SW 1271 (cell line): ENCODE measurements around the gene ABCG1.

Source experiments
- DNase-seq, 2 experiments: peaks; one replicate each; lab custom pipeline; 2025; lab: John Stamatoyannopoulos, UW

The ABCG1 gene

GRCh38 chr21:42272109-42272962 is 53.4 kb downstream of the ABCG1 start:
- no peak for DNase-seq

GRCh38 chr21:42272984-42273600 is 54.2 kb downstream of the ABCG1 start:
- DNase-seq: no peak

- DNase-seq: no peak
Measured at GRCh38 chr21:42276076-42276475, 57.1 kb downstream of the ABCG1 start.

GRCh38 chr21:42276526-42277154 is 57.7 kb downstream of the ABCG1 start:
- no peak for DNase-seq

GRCh38 chr21:42277593-42277992 is 58.7 kb downstream of the ABCG1 start:
- DNase-seq: no peak

- DNase-seq: no peak
Measured at GRCh38 chr21:42278451-42279149, 59.7 kb downstream of the ABCG1 start.

- DNase-seq: no peak
Measured at GRCh38 chr21:42279341-42279871, 60.5 kb downstream of the ABCG1 start.

- no peak for DNase-seq
Measured at GRCh38 chr21:42279888-42280287, 60.9 kb downstream of the ABCG1 start.

- no peak for DNase-seq
Measured at GRCh38 chr21:42280356-42281180, 61.6 kb downstream of the ABCG1 start.

- no peak for DNase-seq
Measured at GRCh38 chr21:42281181-42281680, 62.3 kb downstream of the ABCG1 start.

- DNase-seq: no peak
Measured at GRCh38 chr21:42282021-42282420, 63.1 kb downstream of the ABCG1 start.

- DNase-seq: no peak
Measured at GRCh38 chr21:42282715-42283114, 63.8 kb downstream of the ABCG1 start.

GRCh38 chr21:42285569-42286245 is 66.8 kb downstream of the ABCG1 start:
- no peak for DNase-seq

GRCh38 chr21:42286416-42286815 is 67.5 kb downstream of the ABCG1 start:
- DNase-seq: no peak

GRCh38 chr21:42287193-42288083 is 68.5 kb downstream of the ABCG1 start:
- no peak for DNase-seq

GRCh38 chr21:42288962-42289361 is 70.0 kb downstream of the ABCG1 start:
- no peak for DNase-seq

- no peak for DNase-seq
Measured at GRCh38 chr21:42289926-42290325, 71.0 kb downstream of the ABCG1 start.

GRCh38 chr21:42290505-42290904 is 71.6 kb downstream of the ABCG1 start:
- DNase-seq: no peak

- no peak for DNase-seq
Measured at GRCh38 chr21:42291003-42291750, 72.2 kb downstream of the ABCG1 start.
